IMR-90 (cell line): ENCODE measurements around the gene SLC26A1. TPM values are rescaled to one million over a fixed set of nuclear protein-coding genes. Genes with fewer than 3 reads are reported as not detected.

Experiments used
- ATAC-seq: fragments of 200-7000 bp; cut with Tn5 transposase; 2 replicates; pipeline ENCODE4 v1.9.1; 2020; ENCODE audit warnings: low read depth, mild to moderate bottlenecking, moderate library complexity
- BruUV-seq: library from RNA; stranded (reverse); fragments of 400-500 nt; replicated peaks from 2 replicates; lab custom pipeline; 2021; lab: Mats Ljungman, UMichigan
- CTCF ChIA-PET: fragments of 300-600 bp; formaldehyde crosslinking; extraction: SDS; loops from one replicate; lab custom pipeline; 2021; ENCODE audit warnings: antibody characterized with exemption; lab: Yijun Ruan, JAX
- POLR2A ChIA-PET: fragments of 300-600 bp; sonication (Branson Sonifier 250); formaldehyde crosslinking; loops from one replicate; lab custom pipeline; 2022; ENCODE audit warnings: antibody characterized with exemption; ENCODE audit not compliant: unreplicated experiment; lab: Charles Lee
- DNase-seq: peaks from one replicate; pipeline ENCODE4 v3.0.0; 2013
- H2AFZ ChIP-seq: replicated peaks from 2 replicates; pipeline ENCODE3; 2013; ENCODE audit warnings: low read length, mild to moderate bottlenecking; ENCODE audit not compliant: poor library complexity
- H2AK5ac ChIP-seq: 2 replicates; pipeline ENCODE4 v1.6.1; 2013; ENCODE audit warnings: low read depth, low read length, inconsistent platforms
- H2AK9ac ChIP-seq: replicated peaks from 2 replicates; pipeline ENCODE3; 2013; ENCODE audit warnings: mild to moderate bottlenecking, low read depth, low read length, moderate library complexity; ENCODE audit not compliant: poor library complexity
- H2BK120ac ChIP-seq: 2 replicates; pipeline ENCODE4 v1.6.1; 2013; ENCODE audit warnings: low read depth, low read length, inconsistent platforms
- H2BK15ac ChIP-seq: 3 replicates; pipeline ENCODE4 v1.6.1; 2013; ENCODE audit warnings: low read depth, low read length, inconsistent platforms
- H2BK20ac ChIP-seq: 2 replicates; pipeline ENCODE4 v1.6.1; 2013; ENCODE audit warnings: low read depth, mild to moderate bottlenecking, inconsistent platforms, low read length, moderate library complexity
- H2BK5ac ChIP-seq: 2 replicates; pipeline ENCODE4 v1.6.1; 2013; ENCODE audit warnings: mild to moderate bottlenecking, low read depth, low read length, inconsistent platforms; ENCODE audit not compliant: poor library complexity, severe bottlenecking
- H3K14ac ChIP-seq: replicated peaks from 2 replicates; pipeline ENCODE4 v1.6.1; 2013; ENCODE audit warnings: low read depth, low read length, inconsistent platforms
- H3K18ac ChIP-seq: 2 replicates; pipeline ENCODE4 v1.6.1; 2013; ENCODE audit warnings: low read depth, low read length, control low read depth
- H3K23ac ChIP-seq: 2 replicates; pipeline ENCODE4 v1.6.1; 2013; ENCODE audit warnings: low read depth, low read length, inconsistent platforms
- H3K27ac ChIP-seq: 2 replicates; pipeline ENCODE4 v1.5.1; 2013; ENCODE audit warnings: mild to moderate bottlenecking, control low read depth, low read length; ENCODE audit not compliant: insufficient read depth
- H3K27me3 ChIP-seq: 2 replicates; pipeline ENCODE4 v1.6.1; 2013; ENCODE audit warnings: low read length; ENCODE audit not compliant: control insufficient read depth, insufficient read depth
- H3K36me3 ChIP-seq: 2 replicates; pipeline ENCODE4 v1.6.1; 2013; ENCODE audit warnings: low read length, mixed read lengths; ENCODE audit not compliant: control insufficient read depth, insufficient read depth
- H3K4ac ChIP-seq: 2 replicates; pipeline ENCODE4 v1.6.1; 2013; ENCODE audit warnings: low read depth, low read length, inconsistent platforms
- H3K4me1 ChIP-seq: 2 replicates; pipeline ENCODE4 v1.6.1; 2013; ENCODE audit warnings: low read length, mixed read lengths; ENCODE audit not compliant: control insufficient read depth, insufficient read depth
- H3K4me2 ChIP-seq: 2 replicates; pipeline ENCODE4 v1.6.1; 2013; ENCODE audit warnings: low read depth, mild to moderate bottlenecking, control low read depth, low read length, moderate library complexity
- H3K4me3 ChIP-seq: 2 replicates; pipeline ENCODE4 v1.5.1; 2013; ENCODE audit warnings: low read depth, mild to moderate bottlenecking, control low read depth, low read length, moderate library complexity; ENCODE audit not compliant: insufficient read depth
- H3K56ac ChIP-seq: 2 replicates; pipeline ENCODE4 v1.6.1; 2013; ENCODE audit warnings: low read length, inconsistent platforms; ENCODE audit not compliant: insufficient read depth; ENCODE audit errors: extremely low read depth
- H3K79me1 ChIP-seq, 2 experiments: 2 replicates each; pipeline ENCODE4 v1.6.1; 2013; ENCODE audit warnings: low read length in 2 of 2, inconsistent platforms in 1 of 2, low read depth in 1 of 2
- H3K9ac ChIP-seq: 2 replicates; pipeline ENCODE4 v1.6.1; 2013; ENCODE audit warnings: low read depth, low read length, control low read depth
- H3K9me1 ChIP-seq: 2 replicates; pipeline ENCODE4 v1.6.1; 2013; ENCODE audit warnings: low read length, inconsistent platforms; ENCODE audit not compliant: insufficient read depth
- H3K9me3 ChIP-seq: 2 replicates; pipeline ENCODE4 v1.6.1; 2013; ENCODE audit warnings: low read length; ENCODE audit not compliant: control insufficient read depth, insufficient read depth
- H4K20me1 ChIP-seq: 2 replicates; pipeline ENCODE4 v1.6.1; 2013; ENCODE audit warnings: low read length, inconsistent platforms; ENCODE audit not compliant: insufficient read depth
- H4K5ac ChIP-seq: 2 replicates; pipeline ENCODE4 v1.6.1; 2013; ENCODE audit warnings: mild to moderate bottlenecking, low read depth, low read length, control low read depth
- H4K8ac ChIP-seq, 2 experiments: 2 replicates each; pipeline ENCODE4 v1.6.1; 2013; ENCODE audit warnings: low read depth in 2 of 2, low read length in 2 of 2, control low read depth in 1 of 2, inconsistent platforms in 1 of 2
- H4K91ac ChIP-seq: 2 replicates; pipeline ENCODE4 v1.6.1; 2013; ENCODE audit warnings: low read depth, low read length, inconsistent platforms; ENCODE audit not compliant: insufficient read depth
- CTCF ChIP-seq: conservative IDR thresholded peaks from 2 replicates; pipeline ENCODE4 v1.5.1; 2012; ENCODE audit warnings: mild to moderate bottlenecking, low read depth, low read length, improper control_type of control experiment
- FOS ChIP-seq: fragments of 150-350 bp; IDR thresholded peaks from 2 replicates; pipeline ENCODE4 v1.6.1; 2016; ENCODE audit warnings: low read depth, low read length
- WGBS, 2 experiments: methylation state at CpG; one replicate each; pipeline versions ENCODE4 v1.1.5 to v1.1.7; 2013; ENCODE audit warnings: missing lambda C conversion rate in 2 of 2; ENCODE audit not compliant: insufficient read length in 1 of 2; ENCODE audit errors: extremely low coverage in 2 of 2; 5-methylcytosine and 5-hydroxymethylcytosine counted together
- dilution Hi-C: fragments of 300-500 bp; cut with HindIII; formaldehyde crosslinking; loops from one replicate; pipeline ENCODE4 v1.14.3; 2018; ENCODE audit warnings: low sequenced_read_pairs; ENCODE audit not compliant: unreplicated experiment
- in situ Hi-C: fragments of 300-500 bp; cut with MboI; formaldehyde crosslinking; loops from 3 replicates; pipeline ENCODE4 v1.14.3; 2019; ENCODE audit warnings: low sequenced_read_pairs, inconsistent platforms, mixed read lengths
- intact Hi-C: fragments of 100-400 bp; cut with micrococcal nuclease; formaldehyde crosslinking; loops from 2 replicates; pipeline ENCODE4 v1.10.0; 2022
- polyA plus RNA-seq, 3 experiments: library from polyadenylated mRNA; depleted of rRNA; stranded (reverse); fragments of >200 nt; gene quantifications; 2 replicates each; pipeline ENCODE4 v1.2.3, GENCODE V29; 2012; ENCODE audit warnings: low replicate concordance in 1 of 3
- total RNA-seq: library from RNA; depleted of rRNA; stranded (reverse); fragments of >200 nt; gene quantifications from 2 replicates; pipeline ENCODE4 v1.2.3, GENCODE V29; 2012

Gene SLC26A1
- total and polyA plus RNA-seq, 2 of the 4 experiments (the other 2 are of a cell fraction) = 0.09 TPM; not detected in 1

DNA sequence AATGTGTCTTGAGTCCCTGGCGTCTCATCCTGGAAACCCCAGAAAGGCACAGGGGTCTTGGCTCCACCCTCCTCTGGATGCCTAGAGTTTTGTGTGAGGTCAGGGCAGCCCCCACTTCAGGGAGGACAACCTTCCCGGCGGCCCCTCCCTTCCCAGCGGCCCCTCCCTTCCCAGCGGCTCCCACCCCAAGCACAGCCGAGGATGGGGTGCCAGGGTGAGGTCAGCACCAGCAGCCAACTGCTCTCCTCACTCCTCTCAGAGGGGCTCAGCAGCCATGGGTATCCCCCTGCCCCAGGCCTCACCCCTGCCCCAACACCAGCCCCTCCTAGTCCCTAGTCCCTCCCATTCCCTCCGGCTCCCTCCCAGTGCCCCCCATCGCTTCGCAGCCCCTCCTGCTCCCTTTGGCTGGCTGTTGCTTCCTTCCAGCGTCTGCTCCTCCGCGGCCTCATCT, 37.2 kb downstream of the SLC26A1 start:
- no TSS peak for BruUV-seq
- no peaks in the 10 kb centered on the region for H3K79me1 ChIP-seq
- dilution Hi-C loops = no loop called here
- no peak overlapping the region for H3K27ac ChIP-seq
- H3K9ac ChIP-seq = no peak overlapping the region
- no peak overlapping the region for H3K4ac ChIP-seq
- in situ Hi-C loops = no loop called here
- no peak overlapping the region for H2AFZ ChIP-seq
- ChIA-PET CTCF (no interaction called here), POLR2A (no interaction called here)
- no peaks in the 10 kb centered on the region for H3K27me3 ChIP-seq
- H3K56ac ChIP-seq = no peak overlapping the region
- 0 out of 2 replicates have a peak, but pooled peaks cover 2% of the 10 kb centered on the region for H3K9me1 ChIP-seq
- peaks cover 28% of the 10 kb centered on the region for H3K36me3 ChIP-seq
- no peaks in the 10 kb centered on the region for H3K9me3 ChIP-seq
- H2BK15ac ChIP-seq = no peak overlapping the region
- H3K4me2 ChIP-seq = no peak overlapping the region
- H3K18ac ChIP-seq = no peak overlapping the region
- no peak for DNase-seq
- no peak overlapping the region for H3K4me3 ChIP-seq
- H2AK9ac ChIP-seq = no peak overlapping the region
- H2BK120ac ChIP-seq = no peak overlapping the region
- H2BK20ac ChIP-seq = no peak overlapping the region
- no peak overlapping the region for H4K8ac ChIP-seq
- whole genome bisulfite sequencing, 2 experiments = 100% methylated on average over 2 of the region's 12 CpGs; no CpG with 5 or more reads in 1 of the 2 experiments
- no peak overlapping the region for H3K23ac ChIP-seq
- no peak overlapping the region for H2AK5ac ChIP-seq
- no peak overlapping the region for H2BK5ac ChIP-seq
- no peak for TF ChIP-seq CTCF
- no peak for TF ChIP-seq FOS
- H4K91ac ChIP-seq = no peak overlapping the region
- 0 out of 2 replicates have a peak, but pooled peaks cover under 1% of the 10 kb centered on the region for H4K20me1 ChIP-seq
- H3K14ac ChIP-seq = no peak overlapping the region
- H3K4me1 ChIP-seq = no peaks in the 10 kb centered on the region
- intact Hi-C loops = no loop called here
- no peak for ATAC-seq
- H4K5ac ChIP-seq = no peak overlapping the region
